GM12801 (cell line): ENCODE data around the gene ZCWPW2.

ENCODE experiments used
- TF ChIP-seq, protein P1 (sequence below): IDR thresholded peaks from one replicate; pipeline ENCODE4 v1.5.1; 2011; ENCODE audit warnings: control low read depth; ENCODE audit not compliant: insufficient read length; ENCODE audit errors: extremely low read depth

ZCWPW2 gene, protein sequence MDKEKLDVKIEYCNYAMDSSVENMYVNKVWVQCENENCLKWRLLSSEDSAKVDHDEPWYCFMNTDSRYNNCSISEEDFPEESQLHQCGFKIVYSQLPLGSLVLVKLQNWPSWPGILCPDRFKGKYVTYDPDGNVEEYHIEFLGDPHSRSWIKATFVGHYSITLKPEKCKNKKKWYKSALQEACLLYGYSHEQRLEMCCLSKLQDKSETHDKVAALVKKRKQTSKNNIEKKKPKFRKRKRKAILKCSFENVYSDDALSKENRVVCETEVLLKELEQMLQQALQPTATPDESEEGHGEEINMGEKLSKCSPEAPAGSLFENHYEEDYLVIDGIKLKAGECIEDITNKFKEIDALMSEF

DNA sequence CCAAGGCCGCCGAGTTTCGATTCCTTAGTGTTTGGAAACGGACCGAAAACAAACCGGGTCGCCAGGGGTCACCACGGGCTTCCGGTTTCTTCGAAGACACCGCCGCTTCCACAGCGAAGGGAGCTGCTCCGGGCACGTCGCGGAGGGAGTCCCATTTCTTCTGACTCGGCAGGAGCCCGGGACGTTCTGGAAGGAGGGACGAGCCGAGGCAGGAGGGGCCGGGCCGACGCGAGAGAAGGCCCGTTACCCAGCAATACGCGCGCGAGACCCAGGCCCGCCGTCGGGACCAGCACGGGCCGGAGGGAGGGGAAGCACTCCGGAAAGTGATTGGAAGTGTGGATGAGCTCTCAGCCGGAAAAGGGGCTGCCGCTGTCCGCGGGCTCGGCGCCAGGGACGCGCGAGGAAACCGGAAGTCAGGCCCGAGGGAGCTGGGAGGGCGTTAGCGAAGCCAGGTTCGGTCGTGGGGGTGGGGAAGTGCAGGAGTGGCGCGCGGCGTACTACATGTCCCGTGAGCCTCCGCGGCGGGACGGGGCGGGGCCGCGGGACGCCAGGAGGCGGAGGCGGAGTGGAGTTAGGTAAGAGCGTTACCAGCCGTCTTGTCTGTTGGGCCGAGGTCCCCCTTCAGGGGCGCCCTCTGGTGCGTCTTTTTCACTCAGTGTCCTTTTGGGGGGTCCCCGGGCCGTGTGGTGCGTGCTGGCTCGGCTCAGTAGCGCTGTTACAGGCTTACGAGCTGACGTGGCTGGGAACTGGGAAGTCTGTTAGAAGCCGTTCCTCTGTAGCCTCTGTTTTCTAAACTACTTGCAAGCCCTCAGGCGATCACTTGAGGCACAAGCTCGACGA is at the start of gene ZCWPW2, which contains the start of gene AZI2:
Gene ZCWPW2 (plus strand): TSS at position 93 of the 840 bp plus-strand sequence. CDS start 64,348 bp downstream, outside the sequence.
Gene AZI2 (minus strand): TSS at position 196 of the 840 bp plus-strand sequence. CDS start 8,207 bp downstream, outside the sequence.
- TF ChIP-seq, protein P1, sequence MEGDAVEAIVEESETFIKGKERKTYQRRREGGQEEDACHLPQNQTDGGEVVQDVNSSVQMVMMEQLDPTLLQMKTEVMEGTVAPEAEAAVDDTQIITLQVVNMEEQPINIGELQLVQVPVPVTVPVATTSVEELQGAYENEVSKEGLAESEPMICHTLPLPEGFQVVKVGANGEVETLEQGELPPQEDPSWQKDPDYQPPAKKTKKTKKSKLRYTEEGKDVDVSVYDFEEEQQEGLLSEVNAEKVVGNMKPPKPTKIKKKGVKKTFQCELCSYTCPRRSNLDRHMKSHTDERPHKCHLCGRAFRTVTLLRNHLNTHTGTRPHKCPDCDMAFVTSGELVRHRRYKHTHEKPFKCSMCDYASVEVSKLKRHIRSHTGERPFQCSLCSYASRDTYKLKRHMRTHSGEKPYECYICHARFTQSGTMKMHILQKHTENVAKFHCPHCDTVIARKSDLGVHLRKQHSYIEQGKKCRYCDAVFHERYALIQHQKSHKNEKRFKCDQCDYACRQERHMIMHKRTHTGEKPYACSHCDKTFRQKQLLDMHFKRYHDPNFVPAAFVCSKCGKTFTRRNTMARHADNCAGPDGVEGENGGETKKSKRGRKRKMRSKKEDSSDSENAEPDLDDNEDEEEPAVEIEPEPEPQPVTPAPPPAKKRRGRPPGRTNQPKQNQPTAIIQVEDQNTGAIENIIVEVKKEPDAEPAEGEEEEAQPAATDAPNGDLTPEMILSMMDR: no peak

DNA sequence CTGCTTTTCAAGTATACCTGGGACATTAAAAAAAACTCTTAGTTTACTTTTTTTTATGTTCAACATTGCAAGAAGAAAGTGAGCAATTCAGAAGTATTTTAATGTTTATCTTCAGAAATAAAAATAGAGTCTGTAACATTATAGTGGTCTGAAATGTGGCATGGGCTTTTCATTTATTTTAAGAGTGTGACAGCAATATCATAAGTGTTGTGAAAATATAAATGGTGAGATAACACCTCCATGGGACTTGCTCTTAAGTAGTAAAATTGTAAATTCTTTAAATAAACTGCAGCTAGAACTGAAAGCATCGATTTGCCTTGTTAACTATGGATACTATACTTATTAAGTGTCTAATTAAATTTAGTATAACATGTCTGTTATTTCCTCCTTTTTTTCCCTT is 48.8 kb upstream of the ZCWPW2 start:
- TF ChIP-seq, protein P1: no peak

DNA sequence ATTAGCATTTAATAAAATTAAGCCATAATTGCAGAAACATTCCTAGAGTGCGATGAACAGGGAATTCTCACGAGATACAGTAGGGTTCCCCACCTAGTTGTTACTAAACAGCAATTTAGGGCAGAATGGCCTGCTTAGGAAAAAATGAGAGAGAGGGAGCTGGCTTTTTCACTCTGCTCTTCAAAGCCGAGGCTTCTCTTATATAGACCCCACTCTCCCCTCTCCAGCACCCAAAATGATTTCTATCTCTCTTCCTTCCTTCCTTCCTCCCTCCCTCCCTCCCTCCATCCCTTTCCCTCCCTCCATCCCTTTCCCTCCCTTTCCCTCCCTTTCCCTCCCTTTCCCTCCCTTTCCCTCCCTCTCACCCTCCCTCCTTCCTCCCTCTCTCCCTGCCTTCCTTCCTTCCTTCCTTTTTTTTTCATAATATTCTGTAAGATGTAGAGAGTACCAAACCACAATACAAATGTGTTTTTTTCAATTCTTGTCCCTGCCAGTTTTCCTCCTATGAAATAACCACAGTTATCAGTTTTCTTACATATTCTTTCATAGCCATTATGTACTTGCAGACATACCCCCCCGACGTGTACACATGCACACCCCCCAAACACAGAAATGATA is 48.1 kb upstream of the ZCWPW2 start:
- TF ChIP-seq, protein P1: no peak

DNA sequence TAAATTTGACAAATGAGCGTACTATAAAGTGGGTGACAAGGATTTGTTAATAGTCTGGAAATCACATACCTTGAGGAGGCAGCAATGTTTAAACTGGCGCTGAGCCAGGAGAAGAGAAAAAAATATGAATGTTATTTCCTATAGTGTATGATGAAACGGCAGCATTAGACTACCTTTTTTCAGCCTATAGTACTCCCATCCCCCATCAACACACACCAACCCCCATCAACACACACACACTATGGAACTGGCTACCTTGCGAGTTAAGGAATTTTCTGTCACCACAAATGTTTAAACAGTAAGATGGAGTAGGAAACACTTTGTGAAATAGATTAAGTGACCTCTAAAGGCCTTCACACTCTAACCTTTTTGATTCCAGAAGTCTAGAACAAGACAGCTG is 46.8 kb upstream of the ZCWPW2 start:
- TF ChIP-seq, protein P1: no peak

- TF ChIP-seq, protein P1: no peak
Observed at GRCh38 chr3:28308196-28308595, 40.3 kb upstream of the ZCWPW2 start.

DNA sequence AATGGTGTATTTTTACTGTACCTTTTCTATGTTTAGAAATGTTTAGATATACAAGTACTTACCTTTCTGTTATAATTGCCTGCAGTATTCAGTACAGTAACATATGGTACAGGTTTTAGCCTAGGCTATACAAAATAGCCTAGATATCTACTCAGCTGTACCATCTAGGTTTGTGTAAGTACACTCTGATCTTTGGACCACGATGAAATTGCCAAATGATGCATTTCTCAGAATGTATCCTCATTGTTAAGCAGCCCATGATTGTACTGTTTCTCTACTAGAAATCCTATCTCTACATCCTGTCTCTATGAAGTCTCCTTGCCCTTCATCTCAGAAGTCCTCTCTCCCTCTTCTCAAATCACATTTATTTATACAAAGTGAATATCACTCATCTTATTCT is 32.8 kb upstream of the ZCWPW2 start:
- TF ChIP-seq, protein P1: no peak

DNA sequence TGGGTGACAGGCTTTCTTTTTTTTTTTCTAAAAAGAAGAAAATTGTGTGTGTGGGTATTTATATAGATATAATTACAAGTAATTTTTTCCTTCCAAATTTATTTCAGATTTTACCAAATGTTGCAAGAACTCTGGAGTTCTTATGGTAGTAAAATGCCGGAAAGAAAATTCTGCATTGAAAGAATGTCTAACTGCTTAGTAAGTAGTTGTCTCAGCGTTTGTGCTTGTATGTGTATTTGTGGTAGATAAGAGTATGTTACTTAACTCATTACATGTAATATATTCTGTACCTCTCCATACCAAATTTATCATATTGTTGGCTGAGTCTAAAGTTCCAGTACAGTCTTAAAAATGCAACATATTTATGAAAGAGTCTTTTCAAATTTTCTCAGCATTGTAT is 32.3 kb upstream of the ZCWPW2 start:
- TF ChIP-seq, protein P1: no peak
